Duodenal mucosa (tissue), 2 donors: Measurements from ENCODE around the gene XXYLT1.

Source experiments
- H3K27ac ChIP-seq: one replicate; pipeline ENCODE4 v1.7.0; 2013; ENCODE audit warnings: low read depth, low read length
- H3K27me3 ChIP-seq, 2 donors: one replicate each; pipeline ENCODE4 v1.7.0; 2013; ENCODE audit warnings: low read length in 2 of 2, control low read depth in 1 of 2; ENCODE audit not compliant: insufficient read depth in 2 of 2, control insufficient read depth in 1 of 2
- H3K36me3 ChIP-seq, 2 donors: one replicate each; pipeline ENCODE4 v1.7.0; 2013; ENCODE audit warnings: low read length in 2 of 2, control low read depth in 1 of 2; ENCODE audit not compliant: insufficient read depth in 2 of 2, control insufficient read depth in 1 of 2
- H3K4me1 ChIP-seq, 2 donors: one replicate each; pipeline ENCODE4 v1.7.0; 2013; ENCODE audit warnings: low read length in 2 of 2, control low read depth in 1 of 2; ENCODE audit not compliant: insufficient read depth in 2 of 2, control insufficient read depth in 1 of 2
- H3K4me3 ChIP-seq, 2 donors: one replicate each; pipeline ENCODE4 v1.7.0; 2013; ENCODE audit warnings: low read length in 2 of 2, low read depth in 1 of 2
- H3K9ac ChIP-seq, 2 donors: one replicate each; pipeline ENCODE4 v1.7.0; 2013; ENCODE audit warnings: low read length in 2 of 2, low read depth in 1 of 2
- H3K9me3 ChIP-seq, 2 donors: one replicate each; pipeline ENCODE4 v1.7.0; 2013; ENCODE audit warnings: low read length in 2 of 2, control low read depth in 1 of 2; ENCODE audit not compliant: control insufficient read depth in 1 of 2

The XXYLT1 gene

DNA sequence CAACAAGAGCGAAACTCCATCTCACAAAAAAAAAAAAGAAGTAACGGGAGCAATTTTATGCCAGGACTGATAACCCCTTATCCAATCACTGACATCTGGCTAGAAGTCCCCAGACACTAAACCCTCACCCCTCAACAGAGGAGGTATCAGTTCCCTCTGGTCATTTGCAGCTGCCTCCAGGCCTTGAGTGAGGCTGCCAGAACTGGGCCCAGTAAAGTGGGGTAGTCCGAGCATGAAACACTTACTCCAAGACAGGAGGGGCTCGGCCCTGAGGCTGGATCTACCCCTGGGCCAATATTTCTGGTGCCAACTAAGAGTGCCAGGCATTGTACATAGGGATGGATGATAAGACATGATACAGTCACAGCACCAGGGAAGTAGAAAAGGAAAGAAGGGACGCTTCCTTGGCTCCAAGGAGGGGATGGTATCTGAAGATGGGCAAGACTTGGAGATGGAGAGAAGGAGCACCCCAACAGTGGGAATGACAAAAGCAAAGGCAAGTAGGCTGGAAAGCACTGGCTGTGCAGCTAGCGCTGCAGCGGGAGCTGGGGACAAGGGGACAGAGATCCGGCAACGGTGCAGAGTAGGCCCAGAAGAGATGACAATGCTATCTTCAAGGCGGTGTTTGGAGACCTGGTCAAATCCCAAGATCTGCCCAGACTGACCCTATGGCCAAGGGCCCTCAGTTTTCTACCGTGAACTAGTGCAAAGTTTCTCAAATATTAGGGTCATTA lies 2.2 kb downstream of the XXYLT1 start:
- Histone ChIP-seq H3K9ac (no peak overlapping the region), H3K9me3 (no peaks in the 10 kb centered on the region), H3K27ac (no peak overlapping the region), H3K4me3 (no peak overlapping the region), H3K36me3 (no peaks in the 10 kb centered on the region), H3K4me1 (peaks cover 20 to 23% of the 10 kb centered on the region in 2 donors), H3K27me3 (no peaks in the 10 kb centered on the region)

GRCh38 chr3:195267096-195267495 lies 3.9 kb downstream of the XXYLT1 start:
- Histone ChIP-seq H3K4me1 (peaks cover 18 to 23% of the 10 kb centered on the region in 2 donors), H3K9ac (no peak overlapping the region), H3K27me3 (no peaks in the 10 kb centered on the region), H3K9me3 (no peaks in the 10 kb centered on the region), H3K36me3 (no peaks in the 10 kb centered on the region), H3K27ac (no peak overlapping the region), H3K4me3 (no peak overlapping the region)

- no peak overlapping the region for H3K9ac ChIP-seq
- no peaks in the 10 kb centered on the region for H3K27me3 ChIP-seq
Measured at GRCh38 chr3:195266428-195266827, 4.5 kb downstream of the XXYLT1 start.

DNA sequence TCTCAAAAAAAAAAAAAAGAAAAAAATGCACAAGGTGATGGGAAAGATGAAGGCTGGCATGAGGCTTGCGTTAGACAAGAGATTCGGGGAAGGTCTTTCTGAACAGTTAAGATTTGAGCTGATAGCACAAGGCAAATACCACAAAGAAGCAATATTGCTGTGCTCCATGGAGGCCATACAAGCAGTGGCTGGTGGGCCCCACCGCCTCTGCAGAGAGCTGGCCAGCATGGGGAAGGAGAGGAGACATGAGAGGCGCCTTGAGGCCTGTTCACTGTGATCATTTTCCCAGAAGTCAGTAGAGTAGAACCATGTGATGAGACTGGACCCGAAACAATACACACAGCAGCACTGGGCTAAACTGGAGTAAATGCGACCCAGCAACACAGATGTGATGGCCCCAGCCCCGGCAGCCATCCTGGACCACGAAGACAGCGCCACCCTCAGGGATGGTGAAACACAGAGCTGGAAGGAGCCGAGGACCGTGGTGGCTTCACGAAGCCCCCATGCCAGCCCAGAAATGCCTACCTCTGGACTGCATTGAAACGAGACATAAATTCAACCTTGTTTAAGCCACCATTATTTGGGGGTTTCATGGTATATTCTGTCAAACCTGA lies 5.5 kb downstream of the XXYLT1 start:
- H3K36me3 ChIP-seq: no peaks in the 10 kb centered on the region
- H3K9ac ChIP-seq: no peak overlapping the region
- H3K27ac ChIP-seq: no peak overlapping the region
- H3K27me3 ChIP-seq: no peaks in the 10 kb centered on the region
- peaks cover 17 to 22% of the 10 kb centered on the region in 2 donors for H3K4me1 ChIP-seq
- no peaks in the 10 kb centered on the region for H3K9me3 ChIP-seq
- H3K4me3 ChIP-seq: no peak overlapping the region

More at GRCh38 chr3:195266428-195266827, 4.5 kb downstream of the XXYLT1 start:
- Histone ChIP-seq H3K27ac (no peak overlapping the region), H3K4me1 (peaks cover 14 to 18% of the 10 kb centered on the region in 2 donors), H3K4me3 (no peak overlapping the region), H3K9me3 (no peaks in the 10 kb centered on the region), H3K36me3 (no peaks in the 10 kb centered on the region)

DNA sequence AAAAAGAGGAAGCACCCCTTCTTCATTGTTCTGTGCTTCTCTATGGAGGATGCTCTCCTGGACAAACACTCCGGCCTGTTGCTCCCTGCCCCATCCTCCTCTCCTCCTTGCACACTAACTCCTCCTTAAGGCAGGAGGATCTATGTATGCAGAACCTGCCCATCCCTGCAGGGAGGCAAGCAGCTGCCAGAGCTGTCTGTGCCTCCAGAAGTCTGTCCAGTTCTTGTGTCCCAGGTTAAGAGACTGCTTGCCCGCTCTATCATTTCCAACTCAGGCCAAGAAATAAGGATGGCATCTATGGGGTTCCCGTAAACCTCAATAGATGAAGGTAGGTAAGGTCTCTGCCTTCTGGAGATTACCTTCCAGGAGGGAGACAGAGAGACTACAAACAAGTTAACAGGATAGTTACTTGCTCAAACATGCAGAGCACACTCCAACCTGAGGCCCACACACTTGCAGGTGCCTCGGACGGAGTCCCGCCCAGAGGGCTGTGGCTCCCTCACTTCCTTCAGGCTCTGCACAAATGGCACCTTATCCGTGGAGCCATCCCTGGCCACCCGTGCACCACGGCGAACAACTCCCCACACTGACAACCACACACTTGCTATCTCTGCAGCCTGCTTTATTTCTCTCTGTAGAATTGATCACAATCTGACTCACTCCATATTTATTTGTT lies 6.9 kb downstream of the XXYLT1 start:
- Histone ChIP-seq H3K4me1 (peaks cover 10 to 15% of the 10 kb centered on the region in 2 donors), H3K27me3 (no peaks in the 10 kb centered on the region), H3K9me3 (no peaks in the 10 kb centered on the region), H3K36me3 (no peaks in the 10 kb centered on the region), H3K4me3 (no peak overlapping the region), H3K9ac (no peak overlapping the region), H3K27ac (no peak overlapping the region)

- H3K9ac ChIP-seq: no peak overlapping the region
- H3K9me3 ChIP-seq: no peaks in the 10 kb centered on the region
- H3K4me3 ChIP-seq: no peak overlapping the region
- H3K27ac ChIP-seq: no peak overlapping the region
- H3K4me1 ChIP-seq: peaks cover 13 to 19% of the 10 kb centered on the region in 2 donors
- no peaks in the 10 kb centered on the region for H3K27me3 ChIP-seq
- H3K36me3 ChIP-seq: no peaks in the 10 kb centered on the region
Measured at GRCh38 chr3:195263193-195263924, 7.6 kb downstream of the XXYLT1 start.

DNA sequence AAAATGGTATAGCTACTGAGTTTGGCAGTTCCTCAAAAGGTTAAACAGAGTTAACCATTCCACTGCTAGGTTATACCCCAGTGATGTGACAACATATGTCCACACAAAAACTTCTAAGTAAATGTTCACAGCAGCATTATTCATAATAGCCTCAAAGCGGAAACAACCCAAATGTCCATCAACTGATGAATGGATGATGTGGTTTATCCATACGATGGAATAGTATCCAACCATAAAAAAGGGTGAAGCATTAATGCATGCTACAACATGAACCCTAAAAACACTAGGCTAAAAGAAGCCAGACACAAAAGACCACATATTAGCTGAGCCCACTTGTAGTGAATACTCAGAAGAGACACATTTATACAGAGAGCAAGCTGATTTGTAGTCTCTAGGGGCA lies 9.0 kb downstream of the XXYLT1 start:
- Histone ChIP-seq H3K36me3 (no peaks in the 10 kb centered on the region), H3K9me3 (no peaks in the 10 kb centered on the region), H3K4me1 (peaks cover 19 to 20% of the 10 kb centered on the region in 2 donors), H3K4me3 (no peak overlapping the region), H3K9ac (no peak overlapping the region), H3K27me3 (no peaks in the 10 kb centered on the region), H3K27ac (no peak overlapping the region)

DNA sequence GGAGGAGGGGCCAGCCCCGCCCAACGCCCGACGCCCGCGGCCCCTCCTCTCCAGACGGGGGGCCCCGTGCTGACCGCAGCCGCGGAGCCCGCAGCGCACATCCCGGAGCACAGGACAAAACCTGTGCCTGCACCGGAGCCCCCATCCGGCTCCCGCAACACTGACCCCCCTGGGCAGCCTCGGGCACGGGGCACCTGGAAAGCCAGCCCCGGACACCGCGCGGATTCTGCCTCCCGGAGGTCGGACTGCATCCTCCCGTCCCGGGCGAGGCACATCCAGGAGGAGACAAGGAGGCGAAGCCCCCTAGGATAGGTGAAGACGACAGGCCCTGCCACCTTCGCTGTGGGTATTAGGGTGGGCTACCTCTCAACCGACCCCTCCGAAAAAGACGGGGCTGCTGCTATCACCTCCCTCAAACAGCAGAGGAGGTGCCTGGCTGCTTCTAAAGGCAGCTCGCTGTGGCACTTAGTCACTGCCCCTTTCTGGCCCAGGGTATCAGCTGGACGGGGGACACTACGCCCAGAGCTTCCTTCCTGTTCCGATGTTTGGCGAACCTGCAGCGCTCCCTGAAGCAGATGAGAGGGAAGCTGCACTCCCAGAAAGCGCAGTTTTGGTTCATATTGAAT lies 10.6 kb downstream of the XXYLT1 start:
- H3K36me3 ChIP-seq: no peaks in the 10 kb centered on the region
- peak overlapping the region; percentile 81 to 84 for H3K4me3 ChIP-seq
- H3K4me1 ChIP-seq: peaks cover 19 to 20% of the 10 kb centered on the region in 2 donors
- H3K9me3 ChIP-seq: no peaks in the 10 kb centered on the region
- H3K27me3 ChIP-seq: no peaks in the 10 kb centered on the region
- H3K27ac ChIP-seq: peak overlapping the region; percentile 40
- H3K9ac ChIP-seq: peak overlapping the region; percentile 72 to 82

- Histone ChIP-seq H3K9ac (peak overlapping the region; percentile 28 to 82), H3K27me3 (no peaks in the 10 kb centered on the region), H3K4me1 (peaks cover 19 to 20% of the 10 kb centered on the region in 2 donors), H3K27ac (peak overlapping the region; percentile 80), H3K36me3 (no peaks in the 10 kb centered on the region), H3K4me3 (peak overlapping the region; percentile 81 to 84), H3K9me3 (no peaks in the 10 kb centered on the region)
Measured at GRCh38 chr3:195259475-195260279, 11.3 kb downstream of the XXYLT1 start.
